GM12891 (cell line): ENCODE results near the gene POU2F1.

Experiments
- POLR2A ChIP-seq: IDR thresholded peaks from 2 replicates; pipeline ENCODE4 v1.6.1; 2011; ENCODE audit warnings: low read depth, low read length, control low read depth
- POLR2AphosphoS5 ChIP-seq: IDR thresholded peaks from 2 replicates; pipeline ENCODE4 v1.6.1; 2011; ENCODE audit warnings: low read depth, low read length, control low read depth
- POU2F2 ChIP-seq: IDR thresholded peaks from 2 replicates; pipeline ENCODE4 v1.6.1; 2011; ENCODE audit warnings: low read depth, mild to moderate bottlenecking, control low read depth, low read length, moderate library complexity
- SPI1 ChIP-seq: IDR thresholded peaks from 2 replicates; pipeline ENCODE4 v1.6.1; 2011; ENCODE audit warnings: low read depth, low read length, control low read depth
- TAF1 ChIP-seq: IDR thresholded peaks from 2 replicates; pipeline ENCODE4 v1.6.1; 2011; ENCODE audit warnings: low read depth, low read length, control low read depth

DNA sequence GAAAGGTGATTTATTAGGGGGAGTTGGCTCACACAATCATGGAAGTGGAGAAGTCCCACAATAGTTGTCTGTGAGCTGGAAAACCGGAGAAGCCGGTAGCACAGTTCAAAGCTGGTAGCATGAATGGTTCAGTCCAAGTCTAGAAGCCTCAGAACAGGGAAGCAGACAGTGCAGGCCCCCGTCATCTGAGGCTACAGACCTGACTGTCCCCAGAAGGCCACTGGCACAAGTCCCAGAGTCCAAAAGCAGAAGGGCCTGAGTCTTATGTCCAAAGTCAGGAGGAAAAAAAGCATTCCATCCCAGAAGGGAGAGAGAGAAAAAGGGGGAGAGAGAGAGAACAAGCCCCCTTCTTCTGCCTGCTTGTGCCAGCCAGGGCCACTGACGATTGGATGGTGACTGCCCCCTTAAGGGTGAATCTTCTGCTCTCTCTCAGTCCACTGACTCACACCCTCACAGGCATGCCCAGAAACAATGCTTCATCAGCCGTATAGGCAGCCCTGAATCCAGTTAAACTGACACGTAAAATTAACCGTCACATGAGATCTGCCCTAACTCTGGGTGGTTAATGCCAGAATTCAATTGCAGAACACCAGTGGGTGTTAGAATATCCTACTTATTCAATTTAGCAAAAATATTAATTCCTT, 49.3 kb upstream of the POU2F1 start:
- TF ChIP-seq POLR2AphosphoS5 (no peak), TAF1 (no peak), POLR2A (no peak), SPI1 (no peak), POU2F2 (no peak)
